HG02571 (cell line): Measurements from ENCODE around the gene PRXL2B.
"Not testable (repeated sequence)": the region's sequence is repeated elsewhere in the genome, so short reads cannot be mapped to it uniquely, and the experiment has no call there.

ENCODE experiments used
- ATAC-seq: cut with Tn5 transposase; IDR thresholded peaks from one replicate; pipeline ENCODE4 v1.9.1; 2021; ENCODE audit warnings: mild to moderate bottlenecking, moderate library complexity; ENCODE audit not compliant: unreplicated experiment

The PRXL2B gene

DNA sequence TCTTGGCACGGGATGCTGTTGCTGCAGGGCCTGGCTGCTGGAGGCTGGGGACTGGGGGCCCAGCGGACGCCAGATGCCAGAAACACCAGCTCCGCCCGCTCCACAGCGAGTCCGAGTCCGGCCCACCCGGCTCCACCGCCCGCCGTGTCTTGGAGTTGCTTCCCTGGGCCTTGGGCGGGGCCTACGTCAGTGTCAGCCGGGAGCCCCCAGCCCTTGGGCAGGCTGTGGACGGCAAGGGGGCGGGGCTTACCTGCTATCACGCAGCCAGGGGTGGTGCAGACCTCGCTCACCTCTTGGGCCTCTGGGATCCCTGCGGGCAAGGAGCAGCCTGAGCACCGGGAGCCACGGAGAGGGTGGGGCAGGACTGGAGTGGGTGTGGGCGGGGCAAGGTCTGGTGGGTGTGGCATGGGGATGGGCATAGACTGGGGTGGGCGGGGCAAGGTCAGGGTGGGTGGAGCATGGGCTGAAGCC, 24.5 kb downstream of the PRXL2B start:
- ATAC-seq = no peak

DNA sequence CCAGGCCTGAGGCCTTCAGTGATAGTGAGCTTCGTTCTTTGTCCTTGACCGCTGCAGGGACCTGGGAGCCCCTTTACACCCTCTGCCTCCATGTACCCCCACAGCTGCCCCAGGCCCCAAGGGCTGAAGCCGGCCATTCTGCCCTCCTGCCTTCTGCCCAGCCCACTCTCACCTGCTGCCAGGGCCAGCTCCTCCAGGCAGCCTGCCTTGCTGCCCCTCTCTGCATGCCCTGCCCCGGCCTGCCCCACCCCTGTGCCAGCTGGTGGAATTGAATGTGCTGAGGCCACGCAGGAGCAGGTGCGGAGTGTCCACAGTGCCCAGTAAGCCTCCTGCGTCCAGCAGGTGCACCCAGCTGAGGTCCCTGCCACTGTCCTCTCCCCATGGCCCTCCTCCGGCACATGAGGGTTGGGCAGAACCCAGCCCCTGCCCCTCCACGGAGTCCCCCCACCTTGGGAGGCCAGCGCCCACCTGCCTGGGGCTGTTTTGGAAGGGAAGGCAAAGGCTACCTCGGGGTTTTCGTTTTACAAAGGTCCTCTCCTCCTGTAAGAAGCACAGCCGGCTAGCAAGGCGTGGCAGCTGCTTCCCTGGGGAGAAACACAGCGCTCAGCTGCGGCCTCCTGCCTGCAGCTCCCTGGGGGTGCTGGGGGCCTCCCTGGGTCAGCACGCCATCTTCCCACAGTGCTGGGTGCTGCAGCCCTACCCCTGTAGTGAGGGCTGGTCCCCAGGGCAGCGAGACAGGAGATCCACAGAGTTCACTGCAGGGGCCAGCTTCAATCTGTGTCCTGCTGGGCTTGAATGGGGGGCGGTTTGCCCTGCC, 25.3 kb downstream of the PRXL2B start:
- no peak for ATAC-seq

DNA sequence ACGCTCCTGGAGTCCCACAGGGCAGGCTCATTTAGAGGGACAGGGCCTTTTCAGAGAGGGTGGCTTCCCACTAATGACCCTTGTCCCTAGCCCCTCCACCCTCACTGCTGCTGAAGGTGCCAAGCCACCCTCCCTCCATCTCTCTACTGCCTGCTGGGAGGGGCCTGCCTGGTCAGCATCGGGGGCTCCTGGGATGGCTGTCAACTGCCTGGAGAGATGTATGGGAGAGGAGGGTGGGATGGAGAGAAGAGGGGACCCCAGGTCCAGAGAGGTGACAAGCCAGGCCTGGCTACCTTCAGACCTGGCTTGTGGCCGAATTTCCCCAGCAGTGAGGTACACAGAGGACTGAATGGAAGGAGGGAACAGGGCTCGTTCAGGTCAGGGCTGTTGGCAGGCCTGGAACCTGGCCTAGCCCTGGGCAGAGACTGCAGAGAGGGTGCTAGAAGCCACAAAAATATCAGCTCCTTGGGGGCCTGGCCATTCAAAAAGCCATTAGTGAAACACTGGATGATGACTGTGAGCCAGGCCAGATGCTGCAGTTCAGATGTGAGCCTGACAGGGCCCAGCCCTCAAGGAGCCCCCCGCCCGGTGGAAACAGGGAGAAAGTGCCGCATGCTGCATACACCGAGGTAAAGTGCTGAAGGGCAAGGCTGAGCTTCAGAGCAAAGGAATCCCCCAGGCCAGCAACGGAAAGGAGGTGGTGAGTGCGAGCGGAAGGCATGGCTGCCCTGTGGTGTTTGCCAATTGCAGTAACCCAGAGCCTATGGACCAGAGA, 26.2 kb downstream of the PRXL2B start:
- no peak for ATAC-seq

DNA sequence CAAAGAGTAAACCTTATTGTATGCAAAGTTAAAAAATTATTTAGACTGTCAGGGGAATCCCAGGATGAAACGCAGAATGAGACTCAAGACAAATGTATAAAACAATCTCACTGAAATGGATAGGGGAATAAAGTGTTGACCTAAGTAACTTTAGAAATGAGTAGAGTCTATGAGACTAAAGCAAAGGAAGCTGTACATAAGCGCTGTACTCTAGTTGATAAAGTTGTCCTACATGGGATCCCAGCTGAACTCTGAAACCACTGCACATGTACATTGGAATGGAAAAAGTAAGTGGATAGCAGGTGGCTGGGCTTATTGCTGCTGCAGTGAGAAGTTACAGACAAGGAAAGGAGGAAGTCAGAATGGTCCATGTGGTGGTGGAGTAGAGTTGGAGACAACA, 27.6 kb downstream of the PRXL2B start:
- ATAC-seq = no peak

DNA sequence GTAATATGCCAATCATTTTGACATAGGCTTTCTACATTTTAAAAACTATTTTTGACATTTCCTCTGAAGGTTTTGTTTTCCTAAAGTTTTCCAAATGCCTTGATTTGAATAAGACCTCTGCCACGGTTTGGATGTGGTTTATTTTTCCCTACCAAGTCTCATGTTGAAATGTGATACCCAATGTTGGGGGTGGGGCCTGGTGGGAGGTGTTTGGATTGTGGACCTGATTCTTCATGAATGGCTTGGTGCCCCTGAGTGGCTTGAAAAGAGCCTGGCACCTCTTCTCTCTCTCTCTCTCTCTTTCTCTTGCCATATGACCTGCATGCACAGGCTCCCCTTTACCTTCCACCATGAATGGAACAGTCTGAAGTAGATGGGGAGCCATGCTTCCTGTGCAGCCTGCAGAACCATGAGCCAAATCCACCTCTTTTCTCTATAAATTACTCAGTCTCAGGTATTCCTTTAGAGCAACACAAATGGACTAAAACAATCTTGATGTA, 31.4 kb downstream of the PRXL2B start:
- ATAC-seq = no peak

DNA sequence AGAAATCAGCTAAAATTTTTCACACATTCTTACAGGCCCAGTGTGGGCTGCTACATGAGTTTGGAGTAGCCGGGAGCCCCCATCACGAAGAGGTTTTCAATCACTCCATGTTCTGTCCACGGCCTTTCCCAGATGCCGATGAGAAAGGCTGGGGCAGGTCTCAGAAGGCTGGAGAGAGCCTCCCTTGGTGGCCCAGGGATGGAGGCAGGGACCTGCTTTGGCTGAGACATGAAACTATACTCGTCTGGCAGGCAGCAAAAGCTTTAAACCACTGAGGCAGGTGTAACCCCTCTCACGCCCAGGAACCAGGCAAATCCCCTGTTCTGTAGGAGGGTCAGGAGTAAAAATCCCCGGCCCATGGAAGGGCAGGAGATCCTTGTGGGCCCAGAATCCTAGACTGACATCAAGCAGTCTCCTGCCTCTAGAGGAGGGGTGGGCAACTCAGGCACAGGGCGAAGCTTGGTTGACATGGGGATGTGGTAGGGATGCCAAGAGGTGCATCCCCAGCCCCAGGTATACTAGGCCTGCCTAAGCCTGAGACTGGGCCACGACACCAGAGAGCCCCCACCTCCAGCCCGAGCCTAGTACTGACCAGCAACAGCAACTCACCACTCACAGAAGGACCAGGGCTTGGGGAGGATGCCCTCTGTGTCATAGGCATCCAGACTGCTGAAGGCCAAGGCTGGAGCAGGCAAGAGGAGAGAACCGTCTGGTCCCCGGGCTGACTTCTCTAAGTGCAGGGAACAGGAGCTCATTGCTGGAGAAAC, 37.2 kb downstream of the PRXL2B start:
- ATAC-seq = no peak

DNA sequence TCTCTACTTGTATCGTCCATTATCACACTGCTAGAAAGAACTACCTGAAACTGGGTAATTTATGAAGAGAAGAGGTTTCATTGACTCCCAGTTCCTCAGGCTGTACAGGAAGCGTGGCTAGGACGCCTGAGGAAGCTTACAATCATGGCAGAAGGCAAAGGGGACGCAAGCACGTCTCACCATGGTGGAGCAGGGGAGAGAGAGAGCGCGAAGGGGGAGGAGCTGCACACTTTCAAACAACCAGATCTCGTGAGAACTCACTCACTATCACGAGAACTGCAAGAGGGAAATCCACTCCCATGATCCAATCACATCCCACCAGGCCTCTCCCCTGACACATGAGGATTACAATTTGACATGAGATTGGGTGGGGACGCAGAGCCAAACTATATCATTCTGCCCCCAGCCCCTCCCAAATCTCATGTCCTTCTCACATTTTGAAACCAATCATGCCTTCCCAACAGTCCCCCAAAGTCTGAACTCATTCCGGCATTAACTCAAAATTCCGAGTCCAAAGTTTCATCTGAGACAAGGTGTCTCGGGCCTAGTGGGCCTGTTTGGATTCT, 38.2 kb downstream of the PRXL2B start:
- no peak for ATAC-seq

DNA sequence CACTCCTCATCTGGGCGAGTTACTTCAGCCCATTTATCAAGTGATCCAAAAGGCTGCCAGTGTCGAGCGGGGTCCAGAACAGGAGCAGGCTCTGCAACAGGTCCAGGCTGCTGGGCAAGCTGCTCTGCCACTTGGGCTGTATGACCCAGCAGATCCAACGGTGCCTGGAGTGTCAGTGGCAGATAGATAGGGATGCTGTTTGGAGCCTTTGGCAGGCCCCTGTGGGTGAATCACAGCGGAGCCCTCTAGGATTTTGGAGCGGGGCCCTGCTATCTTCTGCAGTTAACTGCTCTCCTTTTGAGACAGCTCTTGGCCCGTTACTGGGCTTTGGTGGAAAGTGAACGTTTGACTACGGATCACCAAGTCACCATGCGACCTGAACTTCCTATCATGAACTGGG, 38.7 kb downstream of the PRXL2B start:
- no peak for ATAC-seq

DNA sequence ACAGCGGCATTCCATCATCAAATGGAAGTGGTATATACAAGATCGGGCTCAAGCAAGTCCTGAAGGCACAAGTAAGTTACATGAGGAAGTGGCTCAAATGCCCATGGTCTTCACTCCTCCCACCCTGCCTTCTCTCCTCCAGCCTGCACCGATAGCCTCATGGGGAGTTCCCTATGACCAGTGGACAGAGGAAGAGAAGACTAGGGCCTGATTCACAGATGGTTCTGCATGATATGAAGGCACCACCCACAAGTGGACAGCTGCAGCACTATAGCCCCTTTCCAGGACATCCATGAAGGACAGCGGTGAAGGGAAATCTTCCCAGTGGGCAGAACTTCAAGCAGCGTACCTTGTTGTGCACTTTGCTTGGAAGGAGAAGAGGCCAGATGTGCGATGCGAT, 39.2 kb downstream of the PRXL2B start:
- not testable (repeated sequence) for ATAC-seq

DNA sequence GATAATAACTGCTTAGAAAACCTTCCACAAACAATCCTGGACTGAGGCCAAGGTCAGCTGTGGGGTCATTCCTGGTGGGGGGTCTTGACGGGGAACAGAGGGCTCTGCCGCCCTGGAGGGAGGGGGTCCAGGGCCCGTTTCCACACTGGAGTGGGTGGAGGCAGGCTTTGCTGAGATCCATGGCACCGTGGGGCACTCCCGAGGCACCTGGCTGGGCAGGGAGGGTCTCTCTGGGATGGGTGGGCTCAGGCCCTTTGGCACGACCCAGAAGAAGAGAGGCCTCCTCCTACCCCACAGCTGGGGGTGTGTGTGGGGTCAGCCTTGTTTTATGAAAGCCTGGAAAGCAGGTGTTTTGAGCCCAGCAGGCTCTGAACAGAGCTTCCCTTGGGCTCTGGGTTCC, 41.2 kb downstream of the PRXL2B start:
- no peak for ATAC-seq

DNA sequence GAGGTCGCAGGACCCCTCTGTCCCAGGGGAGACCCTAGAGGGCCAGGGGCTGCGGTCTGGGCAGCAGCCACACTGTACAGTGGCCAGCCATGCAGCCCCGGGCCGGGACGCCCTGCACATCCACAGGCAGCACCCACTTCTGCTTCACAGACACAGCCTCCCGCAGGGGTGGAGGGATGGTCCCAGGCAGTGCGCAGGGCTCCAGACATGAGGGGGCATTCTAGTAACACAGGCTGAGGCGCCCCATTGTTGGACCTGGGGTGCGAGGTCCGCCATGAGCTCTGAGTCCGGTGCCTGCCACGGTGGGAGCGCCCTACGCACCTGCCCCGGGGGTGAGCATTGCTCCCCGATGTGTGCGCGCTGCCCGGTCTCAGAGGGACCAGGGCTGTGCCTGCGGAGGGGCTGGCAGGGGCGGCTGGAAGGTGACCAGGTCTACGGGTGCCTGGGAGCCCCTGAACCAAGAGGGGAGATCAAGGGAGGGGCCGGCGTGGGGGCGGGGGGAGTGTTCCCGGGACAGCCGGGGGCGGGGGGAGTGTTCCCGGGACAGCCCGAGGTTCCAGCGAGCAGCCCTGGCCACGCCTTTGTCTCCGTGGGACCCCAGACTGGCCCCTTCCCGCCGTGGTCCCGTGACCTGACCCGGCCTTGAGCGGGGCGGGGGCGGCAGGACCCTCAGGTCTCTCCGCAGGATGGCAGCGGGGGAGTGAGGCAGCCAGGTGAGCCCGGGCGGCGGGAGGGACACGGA, 41.8 kb downstream of the PRXL2B start:
- ATAC-seq = no peak

DNA sequence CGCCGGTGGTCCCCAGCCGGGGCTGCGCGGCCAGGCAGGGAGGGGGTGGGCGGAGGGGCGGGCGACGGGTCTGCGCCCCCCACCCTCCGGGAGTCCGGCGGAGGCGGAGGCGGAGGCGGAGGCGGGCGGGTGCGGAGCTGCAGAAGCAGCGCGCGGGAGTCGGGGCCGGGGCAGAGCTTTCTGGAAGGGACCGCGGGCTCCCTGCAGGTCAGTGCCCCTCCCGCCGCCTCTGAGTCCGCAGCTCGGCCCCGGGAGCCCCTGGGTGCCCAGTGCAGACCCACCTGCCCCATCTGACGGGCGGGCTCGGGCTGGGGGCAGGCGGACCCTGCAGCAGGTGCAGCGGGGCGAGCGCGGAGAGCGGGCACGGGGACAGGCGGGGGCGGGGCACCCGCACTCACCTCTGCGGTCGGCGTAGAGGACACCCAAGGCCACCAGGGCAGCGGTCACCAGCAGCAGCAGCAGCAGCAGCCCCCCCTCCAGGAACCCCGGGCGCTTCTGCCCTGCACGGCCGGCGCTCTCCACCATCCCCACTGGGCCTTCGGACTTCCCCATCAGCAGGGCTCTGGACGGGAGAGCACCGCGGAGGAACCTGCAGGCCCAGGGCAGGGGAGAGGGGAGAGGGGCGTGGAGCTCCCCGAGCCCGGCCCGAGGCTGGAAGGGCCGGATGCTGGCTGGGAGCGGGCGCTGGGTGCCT, 42.5 kb downstream of the PRXL2B start:
- no peak for ATAC-seq

DNA sequence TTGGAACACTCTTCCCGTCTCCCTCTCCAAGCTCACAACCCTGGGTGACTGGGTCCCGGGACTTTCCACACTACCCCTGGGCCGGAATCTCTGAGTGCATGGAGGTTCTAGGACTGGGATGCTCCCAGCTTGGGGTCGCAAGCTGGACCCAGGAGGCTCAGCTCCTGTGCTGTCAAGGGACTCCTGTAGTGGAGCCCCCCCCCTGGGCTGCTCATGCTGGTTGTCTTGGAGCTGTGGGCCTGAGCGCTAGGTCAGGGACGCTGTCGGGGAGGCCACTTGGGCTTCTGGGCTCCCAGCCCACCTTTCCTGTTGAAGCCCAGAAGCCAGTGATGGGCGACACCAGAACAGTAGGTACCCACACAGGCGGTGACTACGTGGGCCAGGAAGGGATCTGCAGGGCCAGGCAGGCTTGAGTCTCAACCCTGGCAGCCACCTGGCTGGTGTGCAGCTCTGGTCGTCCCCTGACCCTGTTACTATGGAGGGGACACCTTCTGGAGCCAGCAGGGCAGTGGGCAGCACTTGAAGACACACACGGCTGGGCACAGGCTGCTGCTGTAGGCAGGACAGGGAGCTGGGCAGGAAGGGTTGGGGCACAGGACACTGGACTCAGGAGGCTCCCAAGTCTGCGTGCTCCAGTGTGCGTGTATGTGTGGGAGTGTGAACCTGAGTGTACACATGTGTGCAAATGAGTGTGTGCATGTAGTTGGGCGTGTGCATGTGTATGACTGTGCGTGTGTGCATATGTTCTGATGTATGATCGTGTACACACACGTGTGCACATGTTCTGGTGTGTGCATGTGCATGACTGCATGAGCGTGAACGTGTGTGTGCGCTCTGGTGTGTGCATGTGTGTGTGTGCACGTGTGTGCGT, 43.3 kb downstream of the PRXL2B start:
- ATAC-seq = no peak

DNA sequence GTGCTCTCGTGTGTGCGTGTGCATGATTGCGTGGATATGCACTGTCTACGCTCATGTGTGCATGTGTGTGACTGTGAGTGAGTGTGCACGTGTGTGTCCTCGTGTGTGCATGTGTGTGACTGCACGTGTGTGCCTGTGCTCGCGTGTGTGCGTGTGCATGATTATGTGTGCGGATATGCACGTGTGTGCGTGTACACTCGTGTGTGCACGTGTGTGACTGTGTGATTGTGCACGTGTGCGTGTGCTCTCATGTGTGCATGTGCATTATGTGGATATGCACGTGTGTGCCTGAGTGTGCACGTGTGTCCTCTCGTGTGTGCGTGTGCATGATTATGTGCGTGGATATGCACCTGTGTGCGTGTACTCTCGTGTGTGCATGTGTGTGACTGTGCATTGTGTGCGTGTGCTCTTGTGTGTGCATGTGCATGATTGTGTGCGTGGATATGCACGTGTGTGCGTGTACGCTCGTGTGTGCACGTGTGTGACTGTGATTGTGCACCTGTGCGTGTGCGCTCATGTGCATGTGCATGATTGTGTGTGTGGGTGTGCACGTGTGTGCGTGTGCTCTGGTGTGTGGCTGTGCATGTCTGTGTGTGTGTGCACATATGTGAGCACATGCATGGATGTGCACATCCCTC, 44.0 kb downstream of the PRXL2B start:
- no peak for ATAC-seq

DNA sequence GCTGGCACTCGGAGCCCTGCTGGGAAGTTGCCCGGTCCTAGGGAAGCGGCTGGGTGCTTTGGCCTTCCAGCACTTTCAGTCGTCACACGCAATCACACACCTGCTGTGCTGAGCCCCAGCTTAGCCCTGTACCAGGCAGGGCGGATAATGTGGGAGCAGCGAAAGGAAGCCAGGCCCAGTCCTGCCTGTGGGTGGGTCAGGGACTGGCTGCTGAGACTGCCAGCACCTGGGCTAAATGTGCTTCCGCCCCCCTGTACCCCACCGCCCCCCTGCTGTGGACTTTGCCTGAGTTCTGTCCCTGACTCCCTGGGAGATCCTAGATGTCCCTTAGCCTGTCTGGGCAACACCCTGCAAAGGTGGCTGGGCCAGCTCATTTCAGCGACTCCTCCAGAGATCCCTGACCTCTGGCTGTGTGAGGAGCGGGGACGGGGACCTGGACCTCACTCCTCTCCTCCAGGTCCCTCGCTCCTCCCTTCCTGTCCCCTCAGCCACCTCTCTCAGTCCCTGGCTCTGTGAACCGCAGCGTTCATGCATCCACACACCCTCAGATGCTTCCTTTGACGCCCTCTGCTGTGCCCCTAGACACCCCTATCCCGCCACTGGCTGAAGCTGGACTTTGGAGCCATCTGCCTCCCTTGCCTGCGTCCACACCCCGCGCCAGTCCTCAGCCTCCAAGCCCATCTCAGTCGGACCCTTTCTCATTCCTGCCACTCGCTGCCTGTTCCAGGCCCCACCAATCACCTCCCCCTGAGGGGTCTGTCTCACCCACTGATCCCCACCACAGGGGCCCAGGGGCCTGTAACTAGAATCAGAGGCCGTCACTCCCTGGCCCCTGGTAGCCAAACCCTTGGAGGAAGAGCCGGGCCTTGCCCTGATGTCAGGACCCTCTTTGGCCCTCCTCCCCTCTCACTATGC, 44.8 kb downstream of the PRXL2B start:
- no peak for ATAC-seq

DNA sequence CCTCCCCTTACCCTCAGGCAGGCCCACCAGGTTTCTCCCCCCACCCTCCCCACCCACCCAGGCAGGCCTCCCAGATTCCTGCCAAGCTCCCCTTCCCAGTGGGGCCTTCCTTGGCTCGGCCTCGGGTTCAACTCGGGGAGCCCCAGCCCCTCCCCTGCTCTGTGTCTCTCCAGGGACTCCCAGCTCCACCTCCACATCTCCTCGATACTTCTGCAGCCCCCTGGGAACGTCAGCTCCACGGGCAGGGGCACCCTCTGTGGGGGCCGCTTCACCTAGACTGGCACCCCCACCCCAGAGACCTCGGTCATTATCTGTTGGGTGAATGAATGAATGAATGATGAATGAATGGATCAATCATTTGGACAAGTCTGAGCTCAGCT, 45.5 kb downstream of the PRXL2B start:
- no peak for ATAC-seq
